Fibroblast of pulmonary artery (primary cell): ENCODE measurements around the gene MRTFA.

Source experiments
- DNase-seq: peaks from one replicate; pipeline ENCODE4 v3.0.0-alpha.2; 2010; ENCODE audit warnings: low read depth
- H3K4me3 ChIP-seq: replicated peaks from 2 replicates; pipeline ENCODE4 v1.5.1; 2011; ENCODE audit warnings: low read depth, mild to moderate bottlenecking, control low read depth, low read length, moderate library complexity
- TF ChIP-seq, protein P1 (sequence below): IDR thresholded peaks from 2 replicates; pipeline ENCODE4 v1.5.1; 2011; ENCODE audit warnings: mild to moderate bottlenecking, control low read depth, low read length, inconsistent platforms; ENCODE audit errors: missing control alignments

Gene MRTFA

DNA sequence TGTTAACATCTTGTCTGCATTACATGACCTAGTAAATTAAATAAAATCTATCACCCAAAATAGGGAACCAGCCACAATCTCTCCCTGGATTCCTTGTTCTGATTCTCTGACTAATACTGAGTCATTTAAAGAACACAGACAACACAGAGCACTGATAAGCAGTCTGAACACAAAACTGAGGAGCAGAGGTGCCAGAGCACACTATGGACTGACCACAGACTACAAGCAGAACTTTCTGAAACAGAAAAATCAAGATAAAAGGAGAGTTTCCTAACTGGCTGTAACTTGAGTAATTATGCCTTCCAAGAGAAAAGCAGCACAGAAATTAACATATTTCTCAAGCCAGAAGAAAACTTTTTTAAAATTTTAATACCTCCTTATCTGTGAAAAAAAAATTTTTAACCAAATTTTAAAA is 137.3 kb downstream of the MRTFA start:
- no peak overlapping the region for H3K4me3 ChIP-seq
- TF ChIP-seq, protein P1, sequence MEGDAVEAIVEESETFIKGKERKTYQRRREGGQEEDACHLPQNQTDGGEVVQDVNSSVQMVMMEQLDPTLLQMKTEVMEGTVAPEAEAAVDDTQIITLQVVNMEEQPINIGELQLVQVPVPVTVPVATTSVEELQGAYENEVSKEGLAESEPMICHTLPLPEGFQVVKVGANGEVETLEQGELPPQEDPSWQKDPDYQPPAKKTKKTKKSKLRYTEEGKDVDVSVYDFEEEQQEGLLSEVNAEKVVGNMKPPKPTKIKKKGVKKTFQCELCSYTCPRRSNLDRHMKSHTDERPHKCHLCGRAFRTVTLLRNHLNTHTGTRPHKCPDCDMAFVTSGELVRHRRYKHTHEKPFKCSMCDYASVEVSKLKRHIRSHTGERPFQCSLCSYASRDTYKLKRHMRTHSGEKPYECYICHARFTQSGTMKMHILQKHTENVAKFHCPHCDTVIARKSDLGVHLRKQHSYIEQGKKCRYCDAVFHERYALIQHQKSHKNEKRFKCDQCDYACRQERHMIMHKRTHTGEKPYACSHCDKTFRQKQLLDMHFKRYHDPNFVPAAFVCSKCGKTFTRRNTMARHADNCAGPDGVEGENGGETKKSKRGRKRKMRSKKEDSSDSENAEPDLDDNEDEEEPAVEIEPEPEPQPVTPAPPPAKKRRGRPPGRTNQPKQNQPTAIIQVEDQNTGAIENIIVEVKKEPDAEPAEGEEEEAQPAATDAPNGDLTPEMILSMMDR: no peak
- peak; percentile 97 for DNase-seq

GRCh38 chr22:40498420-40499208 is 137.9 kb downstream of the MRTFA start:
- peak; percentile 81 for DNase-seq
- TF ChIP-seq, protein P1: no peak
- H3K4me3 ChIP-seq: no peak overlapping the region

- H3K4me3 ChIP-seq: no peak overlapping the region
- peak; percentile 33 for DNase-seq
- TF ChIP-seq, protein P1: no peak
Observed at GRCh38 chr22:40493441-40493840, 143.1 kb downstream of the MRTFA start.

- DNase-seq: peak; percentile 72
- TF ChIP-seq, protein P1: no peak
Observed at GRCh38 chr22:40491990-40492631, 144.4 kb downstream of the MRTFA start.

GRCh38 chr22:40487663-40488249 is 148.8 kb downstream of the MRTFA start:
- TF ChIP-seq, protein P1: peak; percentile 81
- peak; percentile 55 for DNase-seq
- no peak overlapping the region for H3K4me3 ChIP-seq

More at GRCh38 chr22:40491990-40492631, 144.4 kb downstream of the MRTFA start:
- no peak overlapping the region for H3K4me3 ChIP-seq

- no peak for DNase-seq
- TF ChIP-seq, protein P1: no peak
Observed at GRCh38 chr22:40486962-40487602, 149.4 kb downstream of the MRTFA start.

More at GRCh38 chr22:40486962-40487602, 149.4 kb downstream of the MRTFA start:
- H3K4me3 ChIP-seq: no peak overlapping the region
